DLD1 (cell line): ENCODE results near the gene WNT9A.

Experiments used
- in situ Hi-C: cut with HindIII; loops from 2 replicates; pipeline ENCODE4 v1.10.0; 2017; ENCODE audit warnings: low sequenced_read_pairs

WNT9A gene

GRCh38 chr1:227954163-227954850 lies 6.6 kb upstream of the WNT9A start:
- in situ Hi-C loops = no loop called here

- in situ Hi-C loops = no loop called here
Measured at GRCh38 chr1:227953022-227953412, 5.3 kb upstream of the WNT9A start.

GRCh38 chr1:227952374-227953021 lies 4.8 kb upstream of the WNT9A start:
- in situ Hi-C loops = no loop called here

DNA sequence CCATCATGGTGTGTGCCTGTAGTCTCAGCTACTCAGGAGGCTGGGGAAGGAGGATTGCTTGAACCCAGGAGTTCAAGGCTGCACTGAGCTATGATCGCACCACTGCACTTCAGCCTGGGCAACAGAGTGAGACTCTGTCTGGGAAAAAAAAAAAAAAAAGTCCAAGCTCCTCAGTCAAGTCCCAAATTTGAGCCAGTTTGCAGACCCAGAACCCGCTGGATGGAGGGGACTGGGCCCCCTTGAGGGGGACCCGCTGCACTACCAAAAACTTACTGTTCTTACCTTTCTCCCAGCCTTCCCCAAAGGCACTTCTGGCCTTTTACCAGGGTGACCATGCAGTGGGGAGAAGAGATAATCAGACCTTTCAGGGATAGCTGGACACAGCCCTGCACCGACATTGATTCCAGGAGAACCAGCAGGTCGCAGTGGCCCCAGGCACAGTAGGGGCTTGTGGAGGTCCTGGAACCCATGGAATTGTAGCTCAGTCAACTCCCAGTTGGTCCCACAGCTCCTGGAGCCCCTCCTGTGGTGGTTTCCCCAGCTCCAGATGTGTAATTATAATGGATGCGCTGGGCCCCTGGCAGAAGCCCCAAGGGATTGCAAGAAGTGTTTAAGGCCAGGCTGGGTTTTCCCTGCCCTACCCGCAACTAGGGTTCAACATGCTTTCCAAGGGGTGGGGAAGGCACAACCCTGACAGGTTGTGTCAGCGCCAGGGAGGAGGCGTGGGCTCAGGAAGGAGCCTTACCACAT lies 4.1 kb upstream of the WNT9A start:
- in situ Hi-C loops = no loop called here

DNA sequence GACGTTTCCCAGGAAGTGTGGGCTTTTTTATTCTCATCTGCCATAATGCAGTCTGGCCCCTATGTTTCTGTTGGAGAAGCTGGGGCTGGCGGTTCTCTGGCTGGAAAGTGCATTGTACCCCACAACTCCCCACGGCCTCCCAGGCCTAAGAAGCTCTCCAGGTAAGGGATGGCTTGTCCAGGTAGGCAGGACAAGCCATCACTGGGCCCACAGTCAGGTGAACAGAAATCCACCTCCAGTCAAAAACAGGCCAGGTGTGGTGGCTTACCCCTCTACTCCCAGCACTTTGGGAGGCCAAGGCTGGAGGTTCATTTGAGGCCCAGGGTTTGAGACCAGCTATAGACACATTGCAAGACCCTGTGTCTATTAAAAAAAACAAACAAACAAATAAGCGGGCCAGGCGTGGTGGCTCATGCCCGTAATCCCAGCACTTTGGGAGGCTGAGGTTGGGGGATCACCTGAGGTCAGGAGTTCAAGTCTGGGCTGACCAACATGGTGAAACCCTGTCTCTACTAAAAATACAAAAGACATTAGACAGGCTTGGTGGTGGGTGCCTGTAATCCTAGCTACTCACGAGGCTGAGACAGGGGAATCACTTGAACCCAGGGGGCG lies 3.1 kb upstream of the WNT9A start:
- in situ Hi-C loops = no loop called here

- in situ Hi-C loops = loop anchor here (25.0 kb wide), 1 partner anchor 188 kb away; no protein-coding TSS in a partner anchor
Measured at GRCh38 chr1:227949954-227950734, 2.4 kb upstream of the WNT9A start.

- in situ Hi-C loops = loop anchor here (25.0 kb wide), 1 partner anchor 187 kb away; no protein-coding TSS in a partner anchor
Measured at GRCh38 chr1:227949341-227949921, 1.7 kb upstream of the WNT9A start.

- in situ Hi-C loops = loop anchor here (25.0 kb wide), 1 partner anchor 186 kb away; no protein-coding TSS in a partner anchor
Measured at GRCh38 chr1:227948493-227949260, 945 bp upstream of the WNT9A start.

GRCh38 chr1:227947386-227947675 lies 401 bp downstream of the WNT9A start:
- in situ Hi-C loops = loop anchor here (25.0 kb wide), 1 partner anchor 185 kb away; no protein-coding TSS in a partner anchor

DNA sequence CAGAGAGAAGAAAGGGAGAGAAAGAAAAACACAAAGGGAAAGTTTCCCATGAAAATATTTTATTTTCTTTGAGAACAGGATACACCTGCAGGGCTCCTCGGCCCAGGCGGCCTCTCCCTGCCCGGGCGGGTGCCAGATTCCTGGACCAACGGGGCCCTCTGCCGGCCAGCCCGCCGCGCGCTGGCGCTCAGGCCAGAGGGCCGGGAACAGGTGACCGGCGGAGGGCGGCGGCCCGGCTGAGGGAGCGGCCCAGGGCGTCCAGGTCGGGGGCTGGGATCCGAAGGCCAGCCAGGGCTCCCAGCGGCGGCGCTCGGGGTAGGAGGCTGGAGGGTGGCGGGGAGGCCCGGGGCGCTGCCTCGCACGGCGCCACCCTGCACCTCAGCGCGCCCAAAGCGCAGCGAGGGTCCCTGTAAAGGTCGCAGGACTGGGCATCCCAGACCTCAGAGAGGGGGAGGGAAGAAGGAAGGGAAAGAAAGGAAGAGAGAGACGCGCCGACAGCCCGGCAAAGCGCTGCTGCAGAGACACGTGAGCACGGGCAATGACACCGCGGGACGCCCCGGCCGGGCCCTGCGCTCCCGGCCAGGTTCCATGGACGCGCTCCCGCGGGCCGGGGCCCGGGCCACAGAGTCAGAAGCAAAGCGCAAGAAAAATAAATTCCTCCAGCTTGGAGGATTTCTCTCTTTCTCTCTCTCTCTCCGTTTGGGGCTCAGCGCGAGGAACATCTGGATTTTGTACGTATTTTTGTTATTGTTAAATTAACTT lies 927 bp downstream of the WNT9A start:
- in situ Hi-C loops = loop anchor here (25.0 kb wide), 1 partner anchor 185 kb away; no protein-coding TSS in a partner anchor

DNA sequence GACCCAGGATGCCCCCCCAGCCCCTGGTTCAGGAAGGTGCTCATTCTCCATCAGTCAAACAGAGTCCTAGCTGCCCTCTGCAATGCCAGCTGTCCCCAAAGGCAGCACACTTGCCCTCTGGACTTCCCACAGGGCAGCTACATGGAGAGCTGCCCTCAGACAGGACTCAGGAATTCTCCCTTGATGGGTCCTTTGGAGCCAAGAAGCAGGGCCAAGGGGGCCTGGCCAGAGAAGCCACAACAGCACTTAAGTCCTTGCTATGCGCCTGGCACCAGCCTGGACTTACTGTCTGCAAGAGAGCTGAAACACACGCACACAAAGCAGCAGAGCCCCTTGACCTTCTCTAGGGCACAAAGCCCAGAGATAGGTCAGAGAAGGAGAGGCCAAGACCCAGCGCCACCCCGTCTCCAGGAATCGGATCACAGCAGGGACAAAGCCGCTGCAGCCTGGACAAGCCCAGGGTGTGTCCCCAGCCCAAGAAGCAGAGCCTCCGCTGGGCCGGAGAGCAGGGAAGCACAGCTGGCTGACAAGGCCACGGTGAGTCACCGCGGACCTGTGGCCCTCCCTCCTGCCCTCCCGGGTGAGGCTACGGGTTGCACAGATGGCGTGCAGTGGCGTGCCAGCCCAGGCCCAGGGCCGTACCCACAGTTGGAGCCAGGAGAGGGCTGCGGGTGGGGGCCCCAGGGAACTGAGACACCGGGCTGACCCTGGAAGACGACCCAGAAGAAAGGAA lies 1.7 kb downstream of the WNT9A start:
- in situ Hi-C loops = loop anchor here (25.0 kb wide), 1 partner anchor 184 kb away; no protein-coding TSS in a partner anchor

- in situ Hi-C loops = loop anchor here (25.0 kb wide), 1 partner anchor 183 kb away; no protein-coding TSS in a partner anchor
Measured at GRCh38 chr1:227944931-227945890, 2.5 kb downstream of the WNT9A start.

GRCh38 chr1:227944090-227944930 lies 3.4 kb downstream of the WNT9A start:
- in situ Hi-C loops = loop anchor here (25.0 kb wide), 1 partner anchor 182 kb away; no protein-coding TSS in a partner anchor

- in situ Hi-C loops = loop anchor here (25.0 kb wide), 1 partner anchor 181 kb away; no protein-coding TSS in a partner anchor
Measured at GRCh38 chr1:227943381-227944089, 4.2 kb downstream of the WNT9A start.

DNA sequence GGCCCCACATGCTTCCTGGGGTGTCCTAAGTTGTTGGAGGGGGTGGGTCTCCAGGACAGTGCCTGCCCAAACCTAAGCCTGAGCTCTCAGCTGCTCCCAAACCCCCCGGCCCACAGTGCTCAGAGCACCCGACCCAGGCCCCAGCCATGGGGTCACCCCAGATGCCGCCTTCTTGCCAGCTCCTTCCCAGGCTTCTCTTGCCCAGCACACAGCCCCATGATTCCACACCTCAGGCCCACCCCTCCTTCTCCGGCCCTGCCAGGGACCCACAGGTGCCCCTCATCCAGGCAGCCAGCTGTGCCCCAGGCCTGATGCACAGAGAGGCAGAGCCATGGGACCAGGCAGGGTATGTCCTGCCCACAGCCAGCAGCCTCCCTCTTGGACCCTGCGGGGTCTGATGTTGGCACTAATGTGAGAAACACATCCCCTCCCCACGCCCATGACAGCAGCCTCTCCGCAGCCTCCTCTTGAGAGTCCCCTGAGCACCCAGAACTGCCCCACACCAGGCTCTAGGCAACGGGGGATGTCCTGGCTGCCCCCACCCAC lies 4.9 kb downstream of the WNT9A start:
- in situ Hi-C loops = loop anchor here (25.0 kb wide), 1 partner anchor 180 kb away; no protein-coding TSS in a partner anchor
